HTR-8/SVneo (cell line): ENCODE measurements around the gene SOCS7.

Experiments used
- DNase-seq: peaks from one replicate; pipeline ENCODE4 v3.0.0; 2011; ENCODE audit warnings: low spot score, mixed read lengths; ENCODE audit not compliant: insufficient read length
- FAIRE-seq: peaks from 2 replicates; lab custom pipeline; 2011; peaks lifted over from hg19 to GRCh38; lab: Jason Lieb, UNC

The SOCS7 gene

GRCh38 chr17:38453951-38454421, 102.3 kb downstream of the SOCS7 start:
- FAIRE-seq, result no peak
- peak; percentile 59 for DNase-seq

- FAIRE-seq, result no peak
- peak; percentile 90 for DNase-seq
These were observed 102.9 kb downstream of the SOCS7 start for GRCh38 chr17:38454532-38454931.
